ENCODE data around the gene CACNA1D.

CACNA1D gene

GRCh38 chr3:53816425-53816824 is 322.0 kb downstream of the CACNA1D start:
- no peak for DNase-seq

- DNase-seq, result no peak
Measured at GRCh38 chr3:53817211-53817610, 322.8 kb downstream of the CACNA1D start.

GRCh38 chr3:53817809-53818208 is 323.4 kb downstream of the CACNA1D start:
- no peak for DNase-seq

GRCh38 chr3:53818221-53819162 is 324.1 kb downstream of the CACNA1D start:
- no peak for DNase-seq

- no peak for DNase-seq
Measured at GRCh38 chr3:53819163-53819868, 324.9 kb downstream of the CACNA1D start.

- no peak for DNase-seq
Measured at GRCh38 chr3:53820084-53820483, 325.7 kb downstream of the CACNA1D start.

- DNase-seq, result no peak
Measured at GRCh38 chr3:53820756-53821580, 326.6 kb downstream of the CACNA1D start.

GRCh38 chr3:53821631-53822121 is 327.3 kb downstream of the CACNA1D start:
- no peak for DNase-seq

GRCh38 chr3:53822331-53822741 is 327.9 kb downstream of the CACNA1D start:
- DNase-seq, result no peak

- no peak for DNase-seq
Measured at GRCh38 chr3:53823026-53823955, 328.9 kb downstream of the CACNA1D start.

GRCh38 chr3:53823956-53824657 is 329.7 kb downstream of the CACNA1D start:
- DNase-seq, result no peak

- no peak for DNase-seq
Measured at GRCh38 chr3:53824795-53825194, 330.4 kb downstream of the CACNA1D start.

GRCh38 chr3:53826048-53826447 is 331.6 kb downstream of the CACNA1D start:
- no peak for DNase-seq

- no peak for DNase-seq
Measured at GRCh38 chr3:53828581-53828980, 334.2 kb downstream of the CACNA1D start.

- no peak for DNase-seq
Measured at GRCh38 chr3:53829605-53830004, 335.2 kb downstream of the CACNA1D start.

GRCh38 chr3:53830944-53831343 is 336.5 kb downstream of the CACNA1D start:
- DNase-seq, result no peak

- DNase-seq, result no peak
Measured at GRCh38 chr3:53833053-53833645, 338.7 kb downstream of the CACNA1D start.

- no peak for DNase-seq
Measured at GRCh38 chr3:53833700-53834099, 339.3 kb downstream of the CACNA1D start.

- DNase-seq, result no peak
Measured at GRCh38 chr3:53834429-53835095, 340.2 kb downstream of the CACNA1D start.

GRCh38 chr3:53835257-53835656 is 340.8 kb downstream of the CACNA1D start:
- DNase-seq, result no peak
